H1 (cell line): ENCODE data around the gene PANX1.

ENCODE experiments used
- ATF3 ChIP-seq: IDR thresholded peaks from 2 replicates; pipeline ENCODE4 v1.6.1; 2011; ENCODE audit warnings: low read depth, mild to moderate bottlenecking, low read length; ENCODE audit not compliant: insufficient read depth
- BCL11A ChIP-seq, 2 experiments: IDR thresholded peaks; one replicate each; pipeline ENCODE4 v1.6.1; 2011; ENCODE audit warnings: low read depth in 2 of 2, low read length in 2 of 2, mild to moderate bottlenecking in 2 of 2
- CHD2 ChIP-seq: IDR thresholded peaks from 2 replicates; pipeline ENCODE4 v1.6.1; 2012; ENCODE audit warnings: low read length, improper control_type of control experiment
- CTCF ChIP-seq, 3 experiments: IDR thresholded peaks; 1 replicate in 2 of 3; 2 replicates in 1 of 3; pipeline versions ENCODE4 v1.5.1 to v1.6.1; 2011; ENCODE audit warnings: low read length in 3 of 3, mild to moderate bottlenecking in 3 of 3, inconsistent platforms in 2 of 3, low read depth in 1 of 3, moderate library complexity in 1 of 3; ENCODE audit not compliant: insufficient read depth in 1 of 3; ENCODE audit errors: control extremely low read depth in 1 of 3
- EP300 ChIP-seq, 2 experiments: IDR thresholded peaks; 1 replicate in 1 of 2; 2 replicates in 1 of 2; pipeline ENCODE4 v1.6.1; 2011 to 2012; ENCODE audit warnings: low read depth in 2 of 2, low read length in 2 of 2, mild to moderate bottlenecking in 2 of 2, borderline replicate concordance in 1 of 2, inconsistent platforms in 1 of 2, moderate library complexity in 1 of 2
- JUND ChIP-seq: IDR thresholded peaks from 2 replicates; pipeline ENCODE4 v1.6.1; 2011; ENCODE audit warnings: mild to moderate bottlenecking, improper control_type of control experiment, low read length
- NRF1 ChIP-seq: IDR thresholded peaks from 2 replicates; pipeline ENCODE4 v1.6.1; 2011; ENCODE audit warnings: mild to moderate bottlenecking, low read depth, low read length, improper control_type of control experiment
- POLR2A ChIP-seq, 2 experiments: IDR thresholded peaks; 1 replicate in 1 of 2; 2 replicates in 1 of 2; pipeline ENCODE4 v1.6.1; 2011; ENCODE audit warnings: low read depth in 2 of 2, low read length in 2 of 2, mild to moderate bottlenecking in 2 of 2; ENCODE audit errors: control extremely low read depth in 1 of 2
- SP2 ChIP-seq: IDR thresholded peaks from 2 replicates; pipeline ENCODE4 v1.6.1; 2012; ENCODE audit warnings: mild to moderate bottlenecking, low read length, inconsistent platforms

- no peak for TF ChIP-seq JUND
- no peak for TF ChIP-seq SP2
- no peak for TF ChIP-seq BCL11A (IDR thresholded peaks at IDR 0.05; ENCODE audit: low read depth in 2 of 2, low read length in 2 of 2)
- TF ChIP-seq EP300 (IDR thresholded peaks at IDR 0.05; ENCODE audit: borderline replicate concordance in 1 of 2, low read depth in 2 of 2, low read length in 2 of 2): peak in 1 of 2 experiments; percentile 40; a peak in 1 of 3 replicates
- TF ChIP-seq CHD2: no peak
- peak; percentile 66 to 68; a peak in 2 of 3 replicates for TF ChIP-seq POLR2A (IDR thresholded peaks at IDR 0.05; ENCODE audit: control extremely low read depth in 1 of 2, low read depth in 2 of 2, low read length in 2 of 2)
- TF ChIP-seq ATF3: no peak
- TF ChIP-seq NRF1: no peak
- no peak for TF ChIP-seq CTCF (IDR thresholded peaks at IDR 0.05; ENCODE audit: control extremely low read depth in 1 of 3, insufficient read depth in 1 of 3, low read depth in 1 of 3, low read length in 3 of 3)
These were observed at the start of gene PANX1 for GRCh38 chr11:94128746-94129511.
